GM23338 (cell line): ENCODE measurements around the gene HHAT. TPM values are rescaled to one million over a fixed set of nuclear protein-coding genes. Genes with fewer than 3 reads are reported as not detected.

Experiments
- ATAC-seq: fragments of 200-7000 bp; cut with Tn5 transposase; 3 replicates; pipeline ENCODE4 v1.9.1; 2020
- DNase-seq: peaks from one replicate; pipeline ENCODE4 v3.0.0-alpha.2; 2015; ENCODE audit warnings: low spot score
- H2AFZ ChIP-seq: fragments of 200-600 bp; sonication (generic); 2 replicates; pipeline ENCODE4 v1.8.0; 2016; ENCODE audit warnings: antibody characterized with exemption, mild to moderate bottlenecking, moderate library complexity
- H3F3A ChIP-seq: fragments of 200-600 bp; sonication (generic); replicated peaks from 2 replicates; pipeline ENCODE4 v1.8.0; 2017; ENCODE audit warnings: antibody characterized with exemption, mixed run types, low read depth
- H3K27ac ChIP-seq: fragments of 200-600 bp; sonication (generic); 2 replicates; pipeline ENCODE4 v1.6.1; 2016; ENCODE audit warnings: low read depth
- H3K27me3 ChIP-seq: fragments of 200-600 bp; sonication (generic); 2 replicates; pipeline ENCODE4 v1.8.0; 2016; ENCODE audit warnings: mild to moderate bottlenecking, mixed run types, moderate library complexity; ENCODE audit not compliant: insufficient read depth
- H3K36me3 ChIP-seq: fragments of 200-600 bp; sonication (generic); 2 replicates; pipeline ENCODE4 v1.8.0; 2016; ENCODE audit warnings: mild to moderate bottlenecking; ENCODE audit not compliant: insufficient read depth
- H3K4me1 ChIP-seq: fragments of 200-600 bp; sonication (generic); 2 replicates; pipeline ENCODE4 v1.8.0; 2016; ENCODE audit warnings: mild to moderate bottlenecking, moderate library complexity; ENCODE audit not compliant: insufficient read depth
- H3K4me2 ChIP-seq: fragments of 200-600 bp; sonication (generic); 2 replicates; pipeline ENCODE4 v1.7.1; 2017; ENCODE audit warnings: mixed run types
- H3K4me3 ChIP-seq: fragments of 200-600 bp; sonication (generic); 2 replicates; pipeline ENCODE4 v1.6.1; 2016; ENCODE audit warnings: mixed run types
- H3K79me2 ChIP-seq: fragments of 200-600 bp; sonication (generic); replicated peaks from 2 replicates; pipeline ENCODE4 v1.8.0; 2017; ENCODE audit warnings: mild to moderate bottlenecking; ENCODE audit not compliant: insufficient read depth
- H3K9me2 ChIP-seq: fragments of 200-600 bp; sonication (generic); 2 replicates; pipeline ENCODE4 v1.8.0; 2017; ENCODE audit not compliant: insufficient read depth
- H4K20me1 ChIP-seq: fragments of 200-600 bp; sonication (generic); replicated peaks from 2 replicates; pipeline ENCODE4 v1.8.0; 2017; ENCODE audit warnings: mild to moderate bottlenecking; ENCODE audit not compliant: insufficient read depth
- H3K27ac Mint-ChIP-seq: 2 replicates; pipeline ENCODE4 v1.8.0; 2020; ENCODE audit warnings: inconsistent platforms, mild to moderate bottlenecking, moderate library complexity, mixed read lengths
- H3K27me3 Mint-ChIP-seq: 3 replicates; pipeline ENCODE4 v1.8.0; 2022; ENCODE audit warnings: low read depth, mild to moderate bottlenecking, moderate library complexity, mixed read lengths, inconsistent platforms; ENCODE audit not compliant: insufficient read depth, poor library complexity
- H3K36me3 Mint-ChIP-seq: 3 replicates; pipeline ENCODE4 v1.8.0; 2021; ENCODE audit warnings: low read depth, mild to moderate bottlenecking, inconsistent platforms, moderate library complexity, mixed read lengths
- H3K4me1 Mint-ChIP-seq: 3 replicates; pipeline ENCODE4 v1.8.0; 2020; ENCODE audit warnings: mild to moderate bottlenecking, inconsistent platforms, mixed read lengths
- H3K4me3 Mint-ChIP-seq: 3 replicates; pipeline ENCODE4 v1.8.0; 2021; ENCODE audit warnings: moderate library complexity, mild to moderate bottlenecking, inconsistent platforms, mixed read lengths
- H3K9me3 Mint-ChIP-seq: 3 replicates; pipeline ENCODE4 v1.8.0; 2020; ENCODE audit warnings: moderate library complexity, mild to moderate bottlenecking, inconsistent platforms, mixed read lengths
- CREB1 ChIP-seq: fragments of 250-450 bp; sonication (Bioruptor Pico); IDR thresholded peaks from 2 replicates; pipeline ENCODE4 v1.5.0; 2020; ENCODE audit warnings: low read depth, mild to moderate bottlenecking, moderate library complexity
- EZH2 ChIP-seq: fragments of 200-600 bp; sonication (generic); IDR thresholded peaks from one replicate; pipeline ENCODE4 v1.8.0; 2017; ENCODE audit warnings: antibody characterized with exemption, mild to moderate bottlenecking, low read depth; ENCODE audit not compliant: unreplicated experiment
- EZH2phosphoT487 ChIP-seq: fragments of 200-600 bp; sonication (generic); IDR thresholded peaks from one replicate; pipeline ENCODE4 v1.8.1; 2018; ENCODE audit warnings: antibody characterized with exemption; ENCODE audit not compliant: unreplicated experiment
- JUNB ChIP-seq: IDR thresholded peaks from one replicate; pipeline ENCODE4 v1.6.1; 2016; ENCODE audit warnings: antibody characterized with exemption; ENCODE audit not compliant: unreplicated experiment
- NANOG ChIP-seq: IDR thresholded peaks from 2 replicates; pipeline ENCODE4 v1.6.1; 2016; ENCODE audit warnings: antibody characterized with exemption, borderline replicate concordance
- POLR2AphosphoS5 ChIP-seq: IDR thresholded peaks from 2 replicates; pipeline ENCODE4 v1.6.1; 2016; ENCODE audit warnings: antibody characterized with exemption, low read depth
- STAT1 ChIP-seq: IDR thresholded peaks from one replicate; pipeline ENCODE4 v1.6.1; 2016; ENCODE audit warnings: antibody characterized with exemption; ENCODE audit not compliant: unreplicated experiment
- ZNF114 ChIP-seq: fragments of 250-450 bp; sonication (Bioruptor Pico); IDR thresholded peaks from 2 replicates; pipeline ENCODE4 v1.5.0; 2020; ENCODE audit warnings: mild to moderate bottlenecking, moderate library complexity
- ZNF331 ChIP-seq: fragments of 250-450 bp; sonication (Bioruptor Pico); IDR thresholded peaks from 2 replicates; pipeline ENCODE4 v1.5.0; 2020; ENCODE audit warnings: low read depth, mild to moderate bottlenecking, moderate library complexity
- polyA plus RNA-seq: library from polyadenylated mRNA; unstranded; fragments of >200 nt; fragmentation: Nextera tagmentation; extraction: Ambion mirVana; gene quantifications from 2 replicates; pipeline ENCODE4 v1.2.1, GENCODE V29; 2016
- total RNA-seq: library from RNA; depleted of rRNA; stranded (reverse); fragments of >200 nt; shearing (Covaris generic); gene quantifications from 2 replicates; pipeline ENCODE4 v1.2.3, GENCODE V29; 2014
- TF ChIP-seq, protein P1 (sequence below), 2 experiments: fragments of 200-600 bp in 1 of 2; sonication (generic) in 1 of 2; conservative IDR thresholded peaks; 2 replicates each; pipeline versions ENCODE4 v1.5.1 to v1.6.1; 2016 to 2017; ENCODE audit warnings: antibody characterized with exemption in 2 of 2, low read depth in 2 of 2, mild to moderate bottlenecking in 2 of 2, moderate library complexity in 1 of 2
- TF ChIP-seq, protein P2 (sequence below): fragments of 250-450 bp; sonication (Bioruptor Pico); IDR thresholded peaks from 2 replicates; pipeline ENCODE4 v1.5.0; 2020; ENCODE audit warnings: mild to moderate bottlenecking, moderate library complexity
- TF ChIP-seq, protein P3 (sequence below): IDR thresholded peaks from one replicate; pipeline ENCODE4 v1.6.1; 2018; ENCODE audit warnings: antibody characterized with exemption; ENCODE audit not compliant: unreplicated experiment
- TF ChIP-seq, protein P4 (sequence below): IDR thresholded peaks from 2 replicates; pipeline ENCODE4 v1.6.1; 2016; ENCODE audit warnings: antibody characterized with exemption

The HHAT gene
- total and polyA plus RNA-seq, 2 experiments from 2014 or later = 0.11 to 0.66 TPM

DNA sequence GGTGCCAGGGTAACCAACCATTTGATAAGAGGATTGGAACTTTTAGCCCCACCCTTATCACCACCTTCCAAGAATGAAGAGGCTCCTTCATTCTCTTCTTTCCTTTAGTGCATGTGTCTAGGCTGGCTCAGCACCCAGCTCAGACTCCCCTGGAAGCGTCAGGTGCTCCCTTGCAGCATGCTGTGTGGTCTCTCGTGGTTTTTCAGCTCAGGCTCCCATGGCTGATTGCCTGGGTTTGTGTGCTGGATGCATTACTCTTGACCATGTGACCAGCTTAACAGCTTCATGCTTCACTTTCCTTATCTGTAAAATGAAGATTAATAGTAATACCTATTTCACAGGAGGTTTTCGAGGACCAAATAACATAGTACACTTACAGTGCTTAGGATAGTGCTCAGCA is 198.4 kb downstream of the HHAT start:
- H3K79me2 ChIP-seq = no peaks in the 10 kb centered on the region
- H3F3A ChIP-seq = no peaks in the 10 kb centered on the region
- Mint-ChIP-seq H3K9me3 (no peaks in the 10 kb centered on the region), H3K4me1 (peaks cover 30% of the 10 kb centered on the region), H3K36me3 (no peaks in the 10 kb centered on the region; the same call in 2 of the 3 replicates), H3K27me3 (peaks cover 6% of the 10 kb centered on the region), H3K27ac (no peak overlapping the region), H3K4me3 (no peak overlapping the region)
- no peak for TF ChIP-seq CREB1 (CRISPR knock-in tag)
- no peak for TF ChIP-seq JUNB
- no peak for TF ChIP-seq STAT1
- TF ChIP-seq, protein P1, sequence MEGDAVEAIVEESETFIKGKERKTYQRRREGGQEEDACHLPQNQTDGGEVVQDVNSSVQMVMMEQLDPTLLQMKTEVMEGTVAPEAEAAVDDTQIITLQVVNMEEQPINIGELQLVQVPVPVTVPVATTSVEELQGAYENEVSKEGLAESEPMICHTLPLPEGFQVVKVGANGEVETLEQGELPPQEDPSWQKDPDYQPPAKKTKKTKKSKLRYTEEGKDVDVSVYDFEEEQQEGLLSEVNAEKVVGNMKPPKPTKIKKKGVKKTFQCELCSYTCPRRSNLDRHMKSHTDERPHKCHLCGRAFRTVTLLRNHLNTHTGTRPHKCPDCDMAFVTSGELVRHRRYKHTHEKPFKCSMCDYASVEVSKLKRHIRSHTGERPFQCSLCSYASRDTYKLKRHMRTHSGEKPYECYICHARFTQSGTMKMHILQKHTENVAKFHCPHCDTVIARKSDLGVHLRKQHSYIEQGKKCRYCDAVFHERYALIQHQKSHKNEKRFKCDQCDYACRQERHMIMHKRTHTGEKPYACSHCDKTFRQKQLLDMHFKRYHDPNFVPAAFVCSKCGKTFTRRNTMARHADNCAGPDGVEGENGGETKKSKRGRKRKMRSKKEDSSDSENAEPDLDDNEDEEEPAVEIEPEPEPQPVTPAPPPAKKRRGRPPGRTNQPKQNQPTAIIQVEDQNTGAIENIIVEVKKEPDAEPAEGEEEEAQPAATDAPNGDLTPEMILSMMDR (conservative IDR thresholded peaks at IDR 0.05; ENCODE audit: low read depth in 2 of 2) = no peak
- TF ChIP-seq, protein P2, sequence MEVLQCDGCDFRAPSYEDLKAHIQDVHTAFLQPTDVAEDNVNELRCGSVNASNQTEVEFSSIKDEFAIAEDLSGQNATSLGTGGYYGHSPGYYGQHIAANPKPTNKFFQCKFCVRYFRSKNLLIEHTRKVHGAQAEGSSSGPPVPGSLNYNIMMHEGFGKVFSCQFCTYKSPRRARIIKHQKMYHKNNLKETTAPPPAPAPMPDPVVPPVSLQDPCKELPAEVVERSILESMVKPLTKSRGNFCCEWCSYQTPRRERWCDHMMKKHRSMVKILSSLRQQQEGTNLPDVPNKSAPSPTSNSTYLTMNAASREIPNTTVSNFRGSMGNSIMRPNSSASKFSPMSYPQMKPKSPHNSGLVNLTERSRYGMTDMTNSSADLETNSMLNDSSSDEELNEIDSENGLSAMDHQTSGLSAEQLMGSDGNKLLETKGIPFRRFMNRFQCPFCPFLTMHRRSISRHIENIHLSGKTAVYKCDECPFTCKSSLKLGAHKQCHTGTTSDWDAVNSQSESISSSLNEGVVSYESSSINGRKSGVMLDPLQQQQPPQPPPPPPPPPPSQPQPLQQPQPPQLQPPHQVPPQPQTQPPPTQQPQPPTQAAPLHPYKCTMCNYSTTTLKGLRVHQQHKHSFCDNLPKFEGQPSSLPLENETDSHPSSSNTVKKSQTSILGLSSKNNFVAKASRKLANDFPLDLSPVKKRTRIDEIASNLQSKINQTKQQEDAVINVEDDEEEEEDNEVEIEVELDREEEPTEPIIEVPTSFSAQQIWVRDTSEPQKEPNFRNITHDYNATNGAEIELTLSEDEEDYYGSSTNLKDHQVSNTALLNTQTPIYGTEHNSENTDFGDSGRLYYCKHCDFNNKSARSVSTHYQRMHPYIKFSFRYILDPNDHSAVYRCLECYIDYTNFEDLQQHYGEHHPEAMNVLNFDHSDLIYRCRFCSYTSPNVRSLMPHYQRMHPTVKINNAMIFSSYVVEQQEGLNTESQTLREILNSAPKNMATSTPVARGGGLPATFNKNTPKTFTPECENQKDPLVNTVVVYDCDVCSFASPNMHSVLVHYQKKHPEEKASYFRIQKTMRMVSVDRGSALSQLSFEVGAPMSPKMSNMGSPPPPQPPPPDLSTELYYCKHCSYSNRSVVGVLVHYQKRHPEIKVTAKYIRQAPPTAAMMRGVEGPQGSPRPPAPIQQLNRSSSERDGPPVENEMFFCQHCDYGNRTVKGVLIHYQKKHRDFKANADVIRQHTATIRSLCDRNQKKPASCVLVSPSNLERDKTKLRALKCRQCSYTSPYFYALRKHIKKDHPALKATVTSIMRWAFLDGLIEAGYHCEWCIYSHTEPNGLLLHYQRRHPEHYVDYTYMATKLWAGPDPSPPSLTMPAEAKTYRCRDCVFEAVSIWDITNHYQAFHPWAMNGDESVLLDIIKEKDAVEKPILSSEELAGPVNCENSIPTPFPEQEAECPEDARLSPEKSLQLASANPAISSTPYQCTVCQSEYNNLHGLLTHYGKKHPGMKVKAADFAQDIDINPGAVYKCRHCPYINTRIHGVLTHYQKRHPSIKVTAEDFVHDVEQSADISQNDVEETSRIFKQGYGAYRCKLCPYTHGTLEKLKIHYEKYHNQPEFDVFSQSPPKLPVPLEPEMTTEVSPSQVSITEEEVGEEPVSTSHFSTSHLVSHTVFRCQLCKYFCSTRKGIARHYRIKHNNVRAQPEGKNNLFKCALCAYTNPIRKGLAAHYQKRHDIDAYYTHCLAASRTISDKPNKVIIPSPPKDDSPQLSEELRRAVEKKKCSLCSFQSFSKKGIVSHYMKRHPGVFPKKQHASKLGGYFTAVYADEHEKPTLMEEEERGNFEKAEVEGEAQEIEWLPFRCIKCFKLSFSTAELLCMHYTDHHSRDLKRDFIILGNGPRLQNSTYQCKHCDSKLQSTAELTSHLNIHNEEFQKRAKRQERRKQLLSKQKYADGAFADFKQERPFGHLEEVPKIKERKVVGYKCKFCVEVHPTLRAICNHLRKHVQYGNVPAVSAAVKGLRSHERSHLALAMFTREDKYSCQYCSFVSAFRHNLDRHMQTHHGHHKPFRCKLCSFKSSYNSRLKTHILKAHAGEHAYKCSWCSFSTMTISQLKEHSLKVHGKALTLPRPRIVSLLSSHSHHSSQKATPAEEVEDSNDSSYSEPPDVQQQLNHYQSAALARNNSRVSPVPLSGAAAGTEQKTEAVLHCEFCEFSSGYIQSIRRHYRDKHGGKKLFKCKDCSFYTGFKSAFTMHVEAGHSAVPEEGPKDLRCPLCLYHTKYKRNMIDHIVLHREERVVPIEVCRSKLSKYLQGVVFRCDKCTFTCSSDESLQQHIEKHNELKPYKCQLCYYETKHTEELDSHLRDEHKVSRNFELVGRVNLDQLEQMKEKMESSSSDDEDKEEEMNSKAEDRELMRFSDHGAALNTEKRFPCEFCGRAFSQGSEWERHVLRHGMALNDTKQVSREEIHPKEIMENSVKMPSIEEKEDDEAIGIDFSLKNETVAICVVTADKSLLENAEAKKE (CRISPR knock-in tag) = no peak
- TF ChIP-seq EZH2 = no peak
- TF ChIP-seq, protein P3, sequence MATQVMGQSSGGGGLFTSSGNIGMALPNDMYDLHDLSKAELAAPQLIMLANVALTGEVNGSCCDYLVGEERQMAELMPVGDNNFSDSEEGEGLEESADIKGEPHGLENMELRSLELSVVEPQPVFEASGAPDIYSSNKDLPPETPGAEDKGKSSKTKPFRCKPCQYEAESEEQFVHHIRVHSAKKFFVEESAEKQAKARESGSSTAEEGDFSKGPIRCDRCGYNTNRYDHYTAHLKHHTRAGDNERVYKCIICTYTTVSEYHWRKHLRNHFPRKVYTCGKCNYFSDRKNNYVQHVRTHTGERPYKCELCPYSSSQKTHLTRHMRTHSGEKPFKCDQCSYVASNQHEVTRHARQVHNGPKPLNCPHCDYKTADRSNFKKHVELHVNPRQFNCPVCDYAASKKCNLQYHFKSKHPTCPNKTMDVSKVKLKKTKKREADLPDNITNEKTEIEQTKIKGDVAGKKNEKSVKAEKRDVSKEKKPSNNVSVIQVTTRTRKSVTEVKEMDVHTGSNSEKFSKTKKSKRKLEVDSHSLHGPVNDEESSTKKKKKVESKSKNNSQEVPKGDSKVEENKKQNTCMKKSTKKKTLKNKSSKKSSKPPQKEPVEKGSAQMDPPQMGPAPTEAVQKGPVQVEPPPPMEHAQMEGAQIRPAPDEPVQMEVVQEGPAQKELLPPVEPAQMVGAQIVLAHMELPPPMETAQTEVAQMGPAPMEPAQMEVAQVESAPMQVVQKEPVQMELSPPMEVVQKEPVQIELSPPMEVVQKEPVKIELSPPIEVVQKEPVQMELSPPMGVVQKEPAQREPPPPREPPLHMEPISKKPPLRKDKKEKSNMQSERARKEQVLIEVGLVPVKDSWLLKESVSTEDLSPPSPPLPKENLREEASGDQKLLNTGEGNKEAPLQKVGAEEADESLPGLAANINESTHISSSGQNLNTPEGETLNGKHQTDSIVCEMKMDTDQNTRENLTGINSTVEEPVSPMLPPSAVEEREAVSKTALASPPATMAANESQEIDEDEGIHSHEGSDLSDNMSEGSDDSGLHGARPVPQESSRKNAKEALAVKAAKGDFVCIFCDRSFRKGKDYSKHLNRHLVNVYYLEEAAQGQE = no peak
- TF ChIP-seq POLR2AphosphoS5 = no peak
- no peak for TF ChIP-seq ZNF114 (CRISPR knock-in tag)
- no peak for TF ChIP-seq ZNF331 (CRISPR knock-in tag)
- TF ChIP-seq, protein P4, sequence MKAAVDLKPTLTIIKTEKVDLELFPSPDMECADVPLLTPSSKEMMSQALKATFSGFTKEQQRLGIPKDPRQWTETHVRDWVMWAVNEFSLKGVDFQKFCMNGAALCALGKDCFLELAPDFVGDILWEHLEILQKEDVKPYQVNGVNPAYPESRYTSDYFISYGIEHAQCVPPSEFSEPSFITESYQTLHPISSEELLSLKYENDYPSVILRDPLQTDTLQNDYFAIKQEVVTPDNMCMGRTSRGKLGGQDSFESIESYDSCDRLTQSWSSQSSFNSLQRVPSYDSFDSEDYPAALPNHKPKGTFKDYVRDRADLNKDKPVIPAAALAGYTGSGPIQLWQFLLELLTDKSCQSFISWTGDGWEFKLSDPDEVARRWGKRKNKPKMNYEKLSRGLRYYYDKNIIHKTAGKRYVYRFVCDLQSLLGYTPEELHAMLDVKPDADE = no peak
- no peak for TF ChIP-seq NANOG
- no peak for TF ChIP-seq EZH2phosphoT487
- no peak overlapping the region for H3K27ac ChIP-seq
- peaks cover 4% of the 10 kb centered on the region; the same call in 1 of the 2 replicates for H3K9me2 ChIP-seq
- H3K4me1 ChIP-seq = peaks cover 34% of the 10 kb centered on the region
- peak overlapping the region; percentile 60 for H2AFZ ChIP-seq
- H3K27me3 ChIP-seq = no peaks in the 10 kb centered on the region
- H3K4me2 ChIP-seq = no peak overlapping the region
- H3K4me3 ChIP-seq = no peak overlapping the region
- no peaks in the 10 kb centered on the region for H3K36me3 ChIP-seq
- DNase-seq (no peak), ATAC-seq (no peak)
- no peaks in the 10 kb centered on the region for H4K20me1 ChIP-seq
